ENCODE data around the gene BZW1. TPM values are rescaled to one million over a fixed set of nuclear protein-coding genes. Genes with fewer than 3 reads are reported as not detected.

BZW1 gene
- total and polyA plus RNA-seq, 2 of the 4 experiments (the other 2 are of a cell fraction): 204 to 268 TPM

GRCh38 chr2:200810252-200810997 is 1.3 kb upstream of the BZW1 start:
- Histone ChIP-seq H3K4me3 (ENCODE audit: insufficient read depth, low read depth, low read length) (peak overlapping the region; percentile 52), H3K36me3 (ENCODE audit: control insufficient read depth, insufficient read depth, low read length) (peaks cover 9% of the 10 kb centered on the region), H3K27me3 (ENCODE audit: control insufficient read depth, insufficient read depth, low read length) (no peaks in the 10 kb centered on the region), H2BK15ac (ENCODE audit: low read depth, low read length) (peak overlapping the region; percentile 85), H2BK5ac (ENCODE audit: low read depth, low read length, poor library complexity, severe bottlenecking) (peak overlapping the region; percentile 99), H4K8ac (ENCODE audit: low read depth in 2 of 2, low read length in 2 of 2) (peak overlapping the region; percentile 83 to 98), H3K56ac (ENCODE audit: extremely low read depth, insufficient read depth, low read length) (peak overlapping the region; percentile 94), H3K9ac (ENCODE audit: low read depth, low read length) (peak overlapping the region; percentile 93), H3K4me2 (ENCODE audit: low read depth, low read length) (peak overlapping the region; percentile 93), H2BK20ac (ENCODE audit: low read depth, low read length) (peak overlapping the region; percentile 92), H2BK120ac (ENCODE audit: low read depth, low read length) (peak overlapping the region; percentile 92), H3K23ac (ENCODE audit: low read depth, low read length) (peak overlapping the region; percentile 94), H2AK5ac (ENCODE audit: low read depth, low read length) (peak overlapping the region; percentile 94), H3K27ac (ENCODE audit: insufficient read depth, low read length) (peak overlapping the region; percentile 96), H3K9me1 (ENCODE audit: insufficient read depth, low read length) (peaks cover 3% of the 10 kb centered on the region; the same call in 1 of the 2 replicates), H4K20me1 (ENCODE audit: insufficient read depth, low read length) (peaks cover 37% of the 10 kb centered on the region), H2AK9ac (replicated peaks; ENCODE audit: low read depth, low read length, poor library complexity) (peak overlapping the region; percentile 93), H2AFZ (replicated peaks; ENCODE audit: low read length, poor library complexity) (peak overlapping the region; percentile 91), H3K4ac (ENCODE audit: low read depth, low read length) (peak overlapping the region; percentile 96), H3K4me1 (ENCODE audit: control insufficient read depth, insufficient read depth, low read length) (peaks cover 10% of the 10 kb centered on the region), H3K14ac (replicated peaks; ENCODE audit: low read depth, low read length) (peak overlapping the region; percentile 97), H4K91ac (ENCODE audit: insufficient read depth, low read depth, low read length) (peak overlapping the region; percentile 96), H4K5ac (ENCODE audit: low read depth, low read length) (peak overlapping the region; percentile 82), H3K9me3 (ENCODE audit: control insufficient read depth, insufficient read depth, low read length) (no peaks in the 10 kb centered on the region), H3K79me1 (ENCODE audit: low read depth in 1 of 2, low read length in 2 of 2) (peaks cover under 1 to 10% of the 10 kb centered on the region in 2 experiments; a peak in 2 of 4 replicates), H3K18ac (ENCODE audit: low read depth, low read length) (peak overlapping the region; percentile 92)
- intact Hi-C loops (cut with micrococcal nuclease) (loop anchor here (1.0 to 10.0 kb wide), 4 partner anchors 24 to 196 kb away; no protein-coding TSS in a partner anchor), dilution Hi-C loops (cut with HindIII; ENCODE audit: low sequenced_read_pairs, unreplicated experiment) (no loop called here), in situ Hi-C loops (cut with MboI; ENCODE audit: low sequenced_read_pairs) (loop anchor here (5.0 kb wide), 1 partner anchor 63 kb away; no protein-coding TSS in a partner anchor)
- ChIA-PET POLR2A (ENCODE audit: unreplicated experiment) (no interaction called here), CTCF (interaction anchor here (1.3 kb wide), 1 partner anchor 75 kb away, joined by 3 read pairs; no protein-coding TSS in a partner anchor)
- peak; percentile 18 for ATAC-seq (ENCODE audit: low read depth)
- TSS peak; percentile 96 for BruUV-seq (replicated peaks)
- peak; percentile 93 for DNase-seq
- peak; percentile 28; the same call in 1 of the 2 replicates for TF ChIP-seq FOS (IDR thresholded peaks at IDR 0.05; ENCODE audit: low read depth, low read length)
- TF ChIP-seq MAZ (IDR thresholded peaks at IDR 0.05; ENCODE audit: borderline replicate concordance, low read depth, low read length): peak; percentile 31; the same call in 1 of the 2 replicates
- TF ChIP-seq RAD21 (IDR thresholded peaks at IDR 0.05; ENCODE audit: low read length): no peak; the same call in none of the 2 replicates
- TF ChIP-seq MAFK (IDR thresholded peaks at IDR 0.05; ENCODE audit: low read depth, low read length): no peak
- peak; percentile 69; the same call in 1 of the 2 replicates for TF ChIP-seq POLR2A (IDR thresholded peaks at IDR 0.05; ENCODE audit: low read depth, low read length)
- peak; percentile 64 for TF ChIP-seq CEBPB (IDR thresholded peaks at IDR 0.05; ENCODE audit: low read depth, low read length)
- WGBS, 2 experiments (ENCODE audit: extremely low coverage in 2 of 2, insufficient read length in 1 of 2): 4% methylated on average over 3 of the region's 6 CpGs; no CpG with 5 or more reads in 1 of the 2 experiments
